ENCODE data around the gene UTP3.

UTP3 gene

GRCh38 chr4:70712150-70712549, 23.8 kb downstream of the UTP3 start:
- TF ChIP-seq BACH2 (CRISPR knock-in tag; IDR thresholded peaks at IDR 0.05; ENCODE audit: borderline replicate concordance): no peak
- no peak for TF ChIP-seq TOX (CRISPR knock-in tag; IDR thresholded peaks at IDR 0.05; ENCODE audit: borderline replicate concordance)
- TF ChIP-seq TSHZ2 (CRISPR knock-in tag; IDR thresholded peaks at IDR 0.05): no peak
- TF ChIP-seq ARNTL (CRISPR knock-in tag; IDR thresholded peaks at IDR 0.05; ENCODE audit: borderline replicate concordance, low read depth): no peak
- peak; percentile 62 for ATAC-seq

GRCh38 chr4:70712604-70713452, 24.5 kb downstream of the UTP3 start:
- no peak for TF ChIP-seq PATZ1 (CRISPR knock-in tag; IDR thresholded peaks at IDR 0.05; ENCODE audit: borderline replicate concordance)
- no peak for TF ChIP-seq ZNF565 (CRISPR knock-in tag; conservative IDR thresholded peaks at IDR 0.05; ENCODE audit: low read depth)
- no peak for TF ChIP-seq CREB5 (CRISPR knock-in tag; IDR thresholded peaks at IDR 0.05; ENCODE audit: low read depth)
- TF ChIP-seq PPARA (CRISPR knock-in tag; IDR thresholded peaks at IDR 0.05; ENCODE audit: borderline replicate concordance): no peak
- no peak for TF ChIP-seq SNAI2 (CRISPR knock-in tag; IDR thresholded peaks at IDR 0.05)
- no peak for TF ChIP-seq POU6F1 (CRISPR knock-in tag; IDR thresholded peaks at IDR 0.05; ENCODE audit: borderline replicate concordance, low read depth)
- no peak for TF ChIP-seq OSR1 (CRISPR knock-in tag; IDR thresholded peaks at IDR 0.05)
- TF ChIP-seq ZNF70 (CRISPR knock-in tag; IDR thresholded peaks at IDR 0.05): no peak
- ATAC-seq: no peak

- TF ChIP-seq ISL1 (CRISPR knock-in tag; IDR thresholded peaks at IDR 0.05) (no peak), RARB (CRISPR knock-in tag; IDR thresholded peaks at IDR 0.05) (no peak)
- no peak for ATAC-seq
These were observed 25.2 kb downstream of the UTP3 start for GRCh38 chr4:70713453-70714078.

GRCh38 chr4:70714079-70714887, 26.0 kb downstream of the UTP3 start:
- ATAC-seq: no peak
- no peak for TF ChIP-seq SNAI2 (CRISPR knock-in tag; IDR thresholded peaks at IDR 0.05)
- no peak for TF ChIP-seq ZFP3 (CRISPR knock-in tag; IDR thresholded peaks at IDR 0.05)
- TF ChIP-seq ARNTL (CRISPR knock-in tag; IDR thresholded peaks at IDR 0.05; ENCODE audit: borderline replicate concordance, low read depth): no peak
- TF ChIP-seq ZFP30 (CRISPR knock-in tag; IDR thresholded peaks at IDR 0.05): no peak
- TF ChIP-seq ZC3H10 (CRISPR knock-in tag; IDR thresholded peaks at IDR 0.05): no peak
- no peak for TF ChIP-seq BACH2 (CRISPR knock-in tag; IDR thresholded peaks at IDR 0.05; ENCODE audit: borderline replicate concordance)
- no peak for TF ChIP-seq CREB5 (CRISPR knock-in tag; IDR thresholded peaks at IDR 0.05; ENCODE audit: low read depth)
- TF ChIP-seq GLIS3 (CRISPR knock-in tag; IDR thresholded peaks at IDR 0.05): no peak
- no peak for TF ChIP-seq POU6F1 (CRISPR knock-in tag; IDR thresholded peaks at IDR 0.05; ENCODE audit: borderline replicate concordance, low read depth)
- no peak for TF ChIP-seq ESRRG (CRISPR knock-in tag; IDR thresholded peaks at IDR 0.05)
- TF ChIP-seq PATZ1 (CRISPR knock-in tag; IDR thresholded peaks at IDR 0.05; ENCODE audit: borderline replicate concordance): no peak
- no peak for TF ChIP-seq TCF4 (CRISPR knock-in tag; IDR thresholded peaks at IDR 0.05; ENCODE audit: borderline replicate concordance)
- no peak for TF ChIP-seq ZNF8 (CRISPR knock-in tag; IDR thresholded peaks at IDR 0.05)
